Measurements from ENCODE around the gene LAMB1. TPM values are rescaled to one million over a fixed set of nuclear protein-coding genes. Genes with fewer than 3 reads are reported as not detected.

LAMB1 gene
- total RNA-seq, 6 experiments from 2014 or later = 112 to 134 (median 123) TPM

DNA sequence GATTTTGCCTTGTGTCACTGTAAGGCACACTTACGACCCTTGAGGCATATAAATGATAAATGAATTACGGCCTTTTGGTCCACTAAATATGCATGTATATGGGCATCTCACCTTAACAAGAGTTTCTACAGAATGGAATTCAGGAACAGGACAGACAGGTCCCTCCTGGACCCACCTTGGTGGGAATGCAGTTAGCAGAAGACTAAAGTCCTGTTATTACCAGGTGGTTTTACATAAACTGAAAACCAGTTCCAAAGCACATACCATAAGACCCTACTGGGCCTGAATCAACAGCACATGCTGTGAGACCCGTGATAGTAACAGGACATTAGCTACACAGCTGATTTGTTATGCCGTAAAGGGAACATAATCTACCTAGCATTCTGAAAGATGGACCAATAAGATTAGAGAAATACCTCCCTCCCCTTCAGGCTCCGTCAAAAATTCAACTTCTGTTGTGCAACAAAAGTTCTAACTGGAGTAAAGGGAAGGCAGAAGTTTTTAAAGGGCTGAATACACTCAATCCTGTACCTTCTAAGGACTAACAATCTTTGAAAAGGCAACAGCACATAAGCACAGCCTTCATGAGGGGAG, 24.0 kb downstream of the LAMB1 start:
- H3K36me3 Mint-ChIP-seq (ENCODE audit: low read depth) = peaks cover 48% of the 10 kb centered on the region

DNA sequence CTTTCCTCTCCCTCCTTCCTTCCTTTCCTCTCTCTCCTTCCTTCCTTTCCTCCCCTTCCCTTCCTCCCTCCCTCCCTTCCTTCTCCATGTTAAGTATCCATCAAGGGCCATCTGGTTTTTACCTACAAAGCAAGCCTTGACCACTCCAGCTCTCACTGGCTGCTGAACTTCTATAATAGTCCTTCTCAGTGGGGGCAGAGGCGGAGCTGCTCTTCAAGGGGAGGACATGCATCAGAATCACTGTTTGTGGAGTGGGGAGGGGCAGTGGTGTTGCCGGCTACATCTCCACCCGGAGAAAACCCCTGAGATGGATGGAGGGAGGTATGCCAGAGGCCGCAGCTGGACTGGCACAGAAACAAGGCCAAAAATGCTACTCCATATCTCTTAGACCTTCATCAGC, 25.9 kb downstream of the LAMB1 start:
- peaks cover 52% of the 10 kb centered on the region for H3K36me3 Mint-ChIP-seq (ENCODE audit: low read depth)
- DNase-seq = no peak
- no peak overlapping the region for H3K27ac Mint-ChIP-seq
- TF ChIP-seq, protein P1, sequence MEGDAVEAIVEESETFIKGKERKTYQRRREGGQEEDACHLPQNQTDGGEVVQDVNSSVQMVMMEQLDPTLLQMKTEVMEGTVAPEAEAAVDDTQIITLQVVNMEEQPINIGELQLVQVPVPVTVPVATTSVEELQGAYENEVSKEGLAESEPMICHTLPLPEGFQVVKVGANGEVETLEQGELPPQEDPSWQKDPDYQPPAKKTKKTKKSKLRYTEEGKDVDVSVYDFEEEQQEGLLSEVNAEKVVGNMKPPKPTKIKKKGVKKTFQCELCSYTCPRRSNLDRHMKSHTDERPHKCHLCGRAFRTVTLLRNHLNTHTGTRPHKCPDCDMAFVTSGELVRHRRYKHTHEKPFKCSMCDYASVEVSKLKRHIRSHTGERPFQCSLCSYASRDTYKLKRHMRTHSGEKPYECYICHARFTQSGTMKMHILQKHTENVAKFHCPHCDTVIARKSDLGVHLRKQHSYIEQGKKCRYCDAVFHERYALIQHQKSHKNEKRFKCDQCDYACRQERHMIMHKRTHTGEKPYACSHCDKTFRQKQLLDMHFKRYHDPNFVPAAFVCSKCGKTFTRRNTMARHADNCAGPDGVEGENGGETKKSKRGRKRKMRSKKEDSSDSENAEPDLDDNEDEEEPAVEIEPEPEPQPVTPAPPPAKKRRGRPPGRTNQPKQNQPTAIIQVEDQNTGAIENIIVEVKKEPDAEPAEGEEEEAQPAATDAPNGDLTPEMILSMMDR (IDR thresholded peaks at IDR 0.05) = no peak
- no peaks in the 10 kb centered on the region for H3K9me3 Mint-ChIP-seq
- no peaks in the 10 kb centered on the region for H3K27me3 Mint-ChIP-seq (ENCODE audit: insufficient read depth)
- H3K4me3 Mint-ChIP-seq = no peak overlapping the region
- peaks cover 14% of the 10 kb centered on the region for H3K4me1 Mint-ChIP-seq (ENCODE audit: low read depth)

More for the DNA sequence above, 24.0 kb downstream of the LAMB1 start:
- Mint-ChIP-seq H3K27me3 (ENCODE audit: insufficient read depth) (no peaks in the 10 kb centered on the region), H3K27ac (no peak overlapping the region), H3K4me1 (ENCODE audit: low read depth) (peaks cover 6% of the 10 kb centered on the region), H3K4me3 (no peak overlapping the region), H3K9me3 (no peaks in the 10 kb centered on the region)
- TF ChIP-seq, protein P1 (IDR thresholded peaks at IDR 0.05) = no peak
- DNase-seq = no peak

DNA sequence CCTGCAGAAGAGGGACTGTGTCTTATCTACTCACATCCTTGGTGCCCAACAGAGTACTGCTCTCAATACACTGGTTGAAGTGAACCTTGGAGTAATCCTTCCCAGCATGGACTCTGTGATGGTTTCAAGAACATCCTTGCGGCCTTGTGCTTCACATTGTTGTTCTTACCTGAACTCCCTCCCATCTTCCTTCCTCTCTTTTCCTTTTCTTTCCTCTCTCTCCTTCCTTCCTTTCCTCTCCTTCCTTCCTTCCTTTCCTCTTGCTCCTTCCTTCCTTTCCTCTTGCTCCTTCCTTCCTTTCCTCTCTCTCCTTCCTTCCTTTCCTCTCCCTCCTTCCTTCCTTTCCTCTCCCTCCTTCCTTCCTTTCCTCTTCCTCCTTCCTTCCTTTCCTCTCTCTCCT, 26.3 kb downstream of the LAMB1 start:
- Mint-ChIP-seq H3K4me1 (ENCODE audit: low read depth) (peaks cover 19% of the 10 kb centered on the region), H3K27ac (no peak overlapping the region), H3K27me3 (ENCODE audit: insufficient read depth) (no peaks in the 10 kb centered on the region), H3K9me3 (no peaks in the 10 kb centered on the region), H3K4me3 (no peak overlapping the region), H3K36me3 (ENCODE audit: low read depth) (peaks cover 56% of the 10 kb centered on the region)
- no peak for DNase-seq
- TF ChIP-seq, protein P1 (IDR thresholded peaks at IDR 0.05) = no peak

DNA sequence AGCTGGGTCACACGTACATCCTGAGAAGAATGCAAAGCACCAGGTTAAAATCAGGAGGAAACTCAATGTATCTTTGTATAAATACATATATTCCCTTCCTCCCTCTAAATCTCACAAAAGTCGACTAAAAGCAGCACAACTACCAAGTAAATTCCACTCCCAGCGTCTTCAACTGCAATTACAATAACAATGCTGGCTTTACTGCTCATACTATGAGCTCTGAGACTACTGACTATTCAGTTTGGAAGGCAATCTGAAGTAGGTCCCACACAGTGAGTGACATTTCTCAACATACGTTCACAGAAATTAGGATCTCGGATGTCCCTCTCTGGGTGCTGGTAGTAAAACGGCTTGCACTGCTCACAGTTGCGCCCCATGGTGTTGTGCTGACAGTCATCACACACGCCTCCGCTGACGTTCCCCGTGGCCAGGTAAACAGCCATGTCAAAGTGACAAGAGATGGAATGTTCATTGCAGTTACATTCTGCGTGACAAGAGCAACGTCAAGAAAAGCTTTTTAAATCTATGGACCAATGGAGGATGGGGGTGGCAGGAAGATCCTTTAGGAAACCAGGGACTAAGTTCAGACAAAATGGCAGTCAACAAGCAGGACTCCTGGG, 27.5 kb downstream of the LAMB1 start:
- Mint-ChIP-seq H3K4me1 (ENCODE audit: low read depth) (peaks cover 23% of the 10 kb centered on the region), H3K36me3 (ENCODE audit: low read depth) (peaks cover 60% of the 10 kb centered on the region), H3K27ac (no peak overlapping the region; the same call in 1 of the 2 replicates), H3K4me3 (no peak overlapping the region), H3K9me3 (no peaks in the 10 kb centered on the region), H3K27me3 (ENCODE audit: insufficient read depth) (no peaks in the 10 kb centered on the region)
- TF ChIP-seq, protein P1 (IDR thresholded peaks at IDR 0.05) = no peak
- no peak for DNase-seq

DNA sequence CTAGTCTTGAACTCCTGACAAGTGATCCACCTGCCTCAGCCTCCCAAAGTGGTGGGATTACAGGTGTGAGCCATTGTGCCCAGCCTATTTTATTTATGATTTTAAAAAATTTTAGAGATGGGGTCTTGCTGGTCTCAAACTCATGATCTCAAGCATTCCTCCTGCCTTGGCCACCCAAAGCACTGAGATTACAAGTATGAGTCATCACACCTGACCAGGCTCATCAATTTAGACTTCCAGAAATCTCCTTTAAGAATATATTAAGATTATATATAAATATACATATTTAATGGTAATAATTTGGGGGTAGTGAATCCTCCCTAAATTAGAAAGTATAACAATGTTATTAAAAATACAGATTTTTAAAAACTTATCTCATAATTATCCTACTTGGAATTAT, 29.1 kb downstream of the LAMB1 start:
- Mint-ChIP-seq H3K9me3 (no peaks in the 10 kb centered on the region), H3K4me1 (ENCODE audit: low read depth) (peaks cover 23% of the 10 kb centered on the region), H3K27ac (no peak overlapping the region), H3K36me3 (ENCODE audit: low read depth) (peaks cover 59% of the 10 kb centered on the region), H3K27me3 (ENCODE audit: insufficient read depth) (no peaks in the 10 kb centered on the region), H3K4me3 (no peak overlapping the region)
- TF ChIP-seq, protein P1 (IDR thresholded peaks at IDR 0.05) = no peak
- no peak for DNase-seq

Data from HFFc6 (cell line).